Tibial nerve (tissue), 4 donors: ENCODE measurements around the gene SLC25A17. TPM values are rescaled to one million over a fixed set of nuclear protein-coding genes. Genes with fewer than 3 reads are reported as not detected.

Experiments used
- DNase-seq, 2 donors: peaks; one replicate each; pipeline ENCODE4 v3.0.0-alpha.2; 2019; ENCODE audit warnings: low spot score in 2 of 2
- H3K27ac ChIP-seq, 4 donors: fragments of 200-600 bp; sonication (generic) in 3 of 4; one replicate each; pipeline ENCODE4 v1.5.1; 2017 to 2019; ENCODE audit warnings: mild to moderate bottlenecking in 1 of 4
- H3K27me3 ChIP-seq, 2 donors: fragments of 200-600 bp; sonication (generic) in 1 of 2; one replicate each; pipeline versions ENCODE4 v1.5.1 to v1.6.0; 2017 to 2019
- H3K36me3 ChIP-seq, 3 donors: fragments of 200-600 bp; sonication (generic); one replicate each; pipeline ENCODE4 v1.5.1; 2018 to 2019
- H3K4me1 ChIP-seq, 4 donors: fragments of 200-600 bp; sonication (generic) in 3 of 4; one replicate each; pipeline ENCODE4 v1.5.1; 2017 to 2019
- H3K4me3 ChIP-seq, 4 donors: fragments of 200-600 bp; sonication (generic) in 3 of 4; one replicate each; pipeline ENCODE4 v1.5.1; 2017 to 2019; ENCODE audit warnings: mild to moderate bottlenecking in 1 of 4, moderate library complexity in 1 of 4
- H3K9me3 ChIP-seq, 4 donors: fragments of 200-600 bp; sonication (generic) in 3 of 4; one replicate each; pipeline ENCODE4 v1.5.1; 2017 to 2019
- CTCF ChIP-seq, 5 experiments: fragments of 200-600 bp in 3 of 5; fragments of 450-650 bp in 2 of 5; sonication (generic) in 3 of 5; IDR thresholded peaks; one replicate each; pipeline ENCODE4 v1.5.1; 2016 to 2019; ENCODE audit warnings: antibody characterized with exemption in 5 of 5, mild to moderate bottlenecking in 3 of 5, moderate library complexity in 2 of 5
- EP300 ChIP-seq, 2 donors: sonication (generic); formaldehyde crosslinking; IDR thresholded peaks; one replicate each; pipeline ENCODE4 v1.6.1; 2017; ENCODE audit warnings: antibody characterized with exemption in 2 of 2, mild to moderate bottlenecking in 1 of 2
- POLR2A ChIP-seq, 2 donors: fragments of 450-650 bp; IDR thresholded peaks; one replicate each; pipeline ENCODE4 v1.6.1; 2017; ENCODE audit warnings: antibody characterized with exemption in 2 of 2, mild to moderate bottlenecking in 2 of 2, moderate library complexity in 2 of 2
- WGBS, 2 donors: methylation state at CpG; one replicate each; pipeline ENCODE4 v1.1.5; 2018; 5-methylcytosine and 5-hydroxymethylcytosine counted together
- total RNA-seq, 4 donors: library from RNA; depleted of rRNA; stranded (reverse); fragments of >200 nt; gene quantifications; one replicate each; pipeline ENCODE4 v1.1.0, GENCODE V29; 2016

The SLC25A17 gene
- total RNA-seq, 4 donors from 2014 or later, result 19.3 to 34.1 (median 21.4) TPM

GRCh38 chr22:40857309-40857855 lies 38.2 kb upstream of the SLC25A17 start:
- peaks cover 0 to 19% (median 0%) of the 10 kb centered on the region in 3 donors for H3K36me3 ChIP-seq
- no peaks in the 10 kb centered on the region for H3K27me3 ChIP-seq
- peaks cover 0 to 58% (median 34%) of the 10 kb centered on the region in 4 donors for H3K4me1 ChIP-seq
- H3K9me3 ChIP-seq, result no peaks in the 10 kb centered on the region
- TF ChIP-seq EP300 (IDR thresholded peaks at IDR 0.05) (no peak), CTCF (IDR thresholded peaks at IDR 0.05) (no peak)
- H3K27ac ChIP-seq, result peak overlapping the region; percentile 97 to 99 (median 98)
- WGBS, 2 donors, result 5 to 7% methylated on average over 18 of the region's 18 CpGs
- H3K4me3 ChIP-seq, result peak overlapping the region; percentile 72 to 98 (median 88)
- no peak for DNase-seq

GRCh38 chr22:40856513-40857308 lies 37.6 kb upstream of the SLC25A17 start, which contains the start of the genes ST13 and XPNPEP3:
Gene ST13, minus strand, starts transcription at chr22:40856639. Its CDS starts 99 bp downstream, at chr22:40856540.
Gene XPNPEP3, plus strand, starts transcription at chr22:40857148. Its CDS starts 34 bp downstream, at chr22:40857182.
- peak; percentile 95 for DNase-seq
- WGBS, 2 donors, result 0 to 1% methylated on average over 54 to 60 of the region's 63 CpGs
- peaks cover 0 to 15% (median 0%) of the 10 kb centered on the region in 3 donors for H3K36me3 ChIP-seq
- peaks cover 0 to 65% (median 34%) of the 10 kb centered on the region in 4 donors for H3K4me1 ChIP-seq
- peak within 1 kb of the TSS; percentile 97 to 99 (median 98) for H3K27ac ChIP-seq
- no peaks in the 10 kb centered on the region for H3K27me3 ChIP-seq
- H3K9me3 ChIP-seq, result no peaks in the 10 kb centered on the region
- TF ChIP-seq POLR2A (IDR thresholded peaks at IDR 0.05) (peak; percentile 80 to 91), CTCF (IDR thresholded peaks at IDR 0.05) (peak in 2 of 5 experiments; percentile 42 to 54), EP300 (IDR thresholded peaks at IDR 0.05) (peak; percentile 91 to 95)
- H3K4me3 ChIP-seq, result peak within 1 kb of the TSS; percentile 72 to 98 (median 88)

- H3K27me3 ChIP-seq, result no peaks in the 10 kb centered on the region
- peaks cover 0 to 71% (median 35%) of the 10 kb centered on the region in 4 donors for H3K4me1 ChIP-seq
- no peaks in the 10 kb centered on the region for H3K9me3 ChIP-seq
- H3K27ac ChIP-seq, result peak overlapping the region; percentile 97 to 99 (median 98)
- peaks cover 0 to 9% (median 0%) of the 10 kb centered on the region in 3 donors for H3K36me3 ChIP-seq
- TF ChIP-seq POLR2A (IDR thresholded peaks at IDR 0.05) (no peak), EP300 (IDR thresholded peaks at IDR 0.05) (no peak), CTCF (IDR thresholded peaks at IDR 0.05) (no peak)
- WGBS, 2 donors, result 0 to 1% methylated on average over 29 of the region's 29 CpGs
- H3K4me3 ChIP-seq, result peak overlapping the region; percentile 72 to 98 (median 88)
- DNase-seq, result peak in 1 of 2 donors; percentile 22
Measured at GRCh38 chr22:40855979-40856512, 36.9 kb upstream of the SLC25A17 start.

- 24 to 27% methylated on average over 20 of the region's 20 CpGs for WGBS, 2 donors
- peak in 1 of 2 donors; percentile 28 for DNase-seq
- peaks cover 0 to 5% (median 0%) of the 10 kb centered on the region in 3 donors for H3K36me3 ChIP-seq
- peak overlapping the region; percentile 97 to 99 (median 98) for H3K27ac ChIP-seq
- TF ChIP-seq EP300 (IDR thresholded peaks at IDR 0.05) (no peak), POLR2A (IDR thresholded peaks at IDR 0.05) (no peak), CTCF (IDR thresholded peaks at IDR 0.05) (no peak)
- no peaks in the 10 kb centered on the region for H3K9me3 ChIP-seq
- no peaks in the 10 kb centered on the region for H3K27me3 ChIP-seq
- peaks cover 0 to 77% (median 36%) of the 10 kb centered on the region in 4 donors for H3K4me1 ChIP-seq
- H3K4me3 ChIP-seq, result peak overlapping the region; percentile 72 to 98 (median 88)
Measured at GRCh38 chr22:40855071-40855978, 36.2 kb upstream of the SLC25A17 start.
